CD4-positive, alpha-beta T cell treated with Interleukin-4 for 1 hour (primary cell): Measurements from ENCODE around the gene NDUFS7.

ENCODE experiments used
- DNase-seq, 2 donors: peaks; one replicate each; pipeline ENCODE4 v3.0.0-alpha.2; 2020 to 2022

NDUFS7 gene

GRCh38 chr19:1383312-1384084 lies at the start of gene NDUFS7:
Gene NDUFS7 (plus strand): TSS chr19:1383907. CDS start chr19:1383927, 20 bp downstream.
- peak; percentile 95 to 96 for DNase-seq

DNA sequence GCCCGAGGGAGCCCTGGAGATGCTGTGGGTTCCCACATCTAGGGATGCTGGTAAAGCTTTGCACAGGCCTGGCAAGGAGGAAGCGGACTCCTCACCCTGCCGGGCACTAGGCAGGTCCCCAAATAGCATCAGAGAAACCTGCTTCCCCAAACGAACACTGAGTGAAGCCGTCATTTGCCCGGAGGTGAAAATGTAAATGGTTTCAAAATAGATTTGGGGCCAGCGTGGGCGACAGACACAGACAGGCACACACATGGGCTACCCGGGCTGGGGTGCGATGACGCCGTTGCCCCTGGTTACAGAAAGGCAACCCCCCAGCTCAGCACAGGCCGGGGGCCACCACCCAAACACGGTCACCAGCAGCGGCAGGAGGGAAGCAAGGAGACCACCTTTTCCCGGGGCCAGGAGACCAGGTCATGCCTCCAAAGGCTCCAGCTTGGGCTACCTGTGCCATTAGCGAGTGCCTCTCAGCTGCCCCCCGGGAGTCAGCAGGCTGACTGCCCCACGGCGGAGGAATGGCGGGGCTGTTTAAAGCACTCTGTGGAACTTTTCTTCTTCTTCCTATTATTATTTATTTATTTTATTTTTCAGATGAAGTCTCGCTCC lies 47.5 kb upstream of the NDUFS7 start:
- no peak for DNase-seq

- no peak for DNase-seq
Observed at GRCh38 chr19:1340681-1341469, 42.8 kb upstream of the NDUFS7 start.

- DNase-seq = no peak
Observed at GRCh38 chr19:1343041-1343440, 40.7 kb upstream of the NDUFS7 start.

DNA sequence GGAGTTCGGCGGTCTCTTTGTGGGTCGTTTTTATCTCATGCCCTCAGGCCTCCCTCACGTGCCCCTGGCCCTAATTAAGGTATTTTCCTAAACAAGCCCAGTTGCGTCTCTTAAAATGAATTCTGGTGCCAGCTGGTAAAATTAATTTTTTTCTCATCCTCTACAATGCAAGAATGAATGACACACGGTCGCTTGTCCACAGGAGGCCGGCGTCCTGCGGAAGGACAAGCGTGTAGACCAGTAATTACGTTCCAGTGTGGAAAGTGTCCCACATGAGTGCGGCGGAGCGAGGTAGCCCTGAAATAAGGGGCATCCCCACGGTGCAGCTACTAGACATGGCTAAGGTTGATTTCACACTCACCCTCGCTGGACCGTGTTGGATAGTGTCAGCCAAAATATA lies 34.5 kb upstream of the NDUFS7 start:
- DNase-seq = no peak

GRCh38 chr19:1350867-1351266 lies 32.8 kb upstream of the NDUFS7 start:
- DNase-seq = no peak

GRCh38 chr19:1351381-1351851 lies 32.3 kb upstream of the NDUFS7 start:
- DNase-seq = no peak

- no peak for DNase-seq
Observed at GRCh38 chr19:1353144-1353543, 30.6 kb upstream of the NDUFS7 start.

DNA sequence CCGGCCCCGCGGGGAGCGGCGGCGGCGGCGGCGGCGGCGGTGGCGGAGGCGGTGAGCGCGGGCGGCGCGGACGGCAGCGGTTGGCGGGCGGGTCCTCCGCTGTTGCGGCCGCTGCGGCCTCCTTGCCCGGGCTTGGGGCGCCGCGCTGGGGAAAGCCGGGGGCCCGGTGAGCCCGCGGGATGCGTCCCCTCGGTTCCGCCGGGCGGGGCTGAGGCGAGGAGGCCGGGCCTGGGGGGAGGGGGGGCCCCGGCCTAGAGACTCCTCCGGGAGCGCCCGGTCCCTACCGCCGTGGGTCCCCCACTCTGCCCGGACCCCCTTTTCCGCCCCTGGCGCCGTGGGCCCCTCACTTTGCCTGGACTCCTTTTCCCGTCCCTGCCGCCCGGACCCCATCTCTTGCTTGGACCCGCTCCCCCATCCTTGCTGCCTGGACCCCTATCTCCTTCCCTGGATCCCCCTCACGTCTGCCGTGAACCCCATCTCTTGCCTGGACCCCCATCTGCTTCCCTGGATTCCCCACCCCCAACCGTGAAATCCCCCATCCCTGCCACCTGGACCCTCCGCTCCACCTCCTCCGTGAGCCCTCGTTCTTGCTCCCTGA lies 28.6 kb upstream of the NDUFS7 start:
- DNase-seq = no peak

DNA sequence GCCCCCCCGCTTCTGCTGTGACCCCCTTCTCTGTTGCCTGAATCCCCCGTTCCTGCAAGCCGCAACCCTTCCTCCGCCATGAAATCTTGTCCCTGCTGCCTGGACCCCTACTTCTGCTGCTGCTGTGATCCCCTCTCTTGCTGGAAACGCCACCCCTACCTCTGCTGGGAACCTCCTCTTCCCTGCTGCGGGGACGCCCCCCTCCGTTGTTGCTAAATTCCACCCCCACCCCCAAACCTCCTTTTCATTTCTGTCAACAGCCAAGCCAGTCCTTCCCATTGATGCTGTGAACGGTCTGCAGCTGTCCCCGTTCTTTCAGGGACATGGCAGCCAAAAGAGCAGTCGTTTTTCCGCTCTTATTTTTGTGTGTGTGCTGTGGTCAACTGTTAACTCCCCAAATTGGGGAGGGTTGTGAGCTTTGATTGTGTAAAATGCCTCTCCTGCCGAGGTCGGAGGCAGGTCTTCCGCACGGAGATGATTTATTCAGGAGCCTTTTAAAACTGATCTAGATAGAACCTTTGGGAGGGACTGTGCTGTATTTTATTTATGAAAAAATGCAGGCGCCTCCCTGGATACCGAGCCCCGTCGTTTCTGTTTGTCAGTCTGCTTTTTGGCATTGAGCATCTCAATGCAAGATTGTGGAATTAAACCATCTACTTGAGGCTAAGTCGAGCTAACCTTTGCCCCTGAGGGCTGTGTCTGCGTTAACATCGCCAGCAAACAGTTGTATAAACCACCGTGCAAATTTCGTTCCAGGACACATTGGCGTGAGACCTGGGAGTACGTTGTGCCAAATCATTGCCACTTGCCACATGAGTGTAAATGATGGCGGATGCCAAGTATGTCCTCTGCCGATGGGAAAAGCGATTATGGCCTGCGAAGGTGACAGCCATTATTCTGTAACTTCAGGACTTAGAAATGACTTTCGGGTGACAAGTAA lies 27.9 kb upstream of the NDUFS7 start:
- no peak for DNase-seq

DNA sequence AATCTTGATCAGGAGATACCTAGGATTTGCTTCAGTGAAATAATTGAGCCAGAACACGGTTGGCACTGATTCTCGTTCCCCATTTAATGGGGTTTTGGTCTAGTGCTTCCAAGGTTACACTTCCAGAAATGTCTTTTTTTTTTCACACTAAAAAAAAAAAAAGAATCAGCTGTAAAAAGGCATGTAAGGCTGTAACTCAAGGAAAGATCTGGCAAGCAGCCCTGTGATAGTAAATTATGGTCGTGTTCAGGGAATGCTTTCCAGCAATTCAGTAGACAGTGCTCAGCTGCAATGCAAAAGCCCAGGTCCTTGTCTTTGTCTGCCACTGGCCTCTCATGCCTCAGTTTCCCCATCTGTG lies 27.2 kb upstream of the NDUFS7 start:
- DNase-seq = no peak

- DNase-seq = no peak
Observed at GRCh38 chr19:1357531-1358109, 26.1 kb upstream of the NDUFS7 start.

GRCh38 chr19:1360126-1360817 lies 23.4 kb upstream of the NDUFS7 start:
- no peak for DNase-seq

DNA sequence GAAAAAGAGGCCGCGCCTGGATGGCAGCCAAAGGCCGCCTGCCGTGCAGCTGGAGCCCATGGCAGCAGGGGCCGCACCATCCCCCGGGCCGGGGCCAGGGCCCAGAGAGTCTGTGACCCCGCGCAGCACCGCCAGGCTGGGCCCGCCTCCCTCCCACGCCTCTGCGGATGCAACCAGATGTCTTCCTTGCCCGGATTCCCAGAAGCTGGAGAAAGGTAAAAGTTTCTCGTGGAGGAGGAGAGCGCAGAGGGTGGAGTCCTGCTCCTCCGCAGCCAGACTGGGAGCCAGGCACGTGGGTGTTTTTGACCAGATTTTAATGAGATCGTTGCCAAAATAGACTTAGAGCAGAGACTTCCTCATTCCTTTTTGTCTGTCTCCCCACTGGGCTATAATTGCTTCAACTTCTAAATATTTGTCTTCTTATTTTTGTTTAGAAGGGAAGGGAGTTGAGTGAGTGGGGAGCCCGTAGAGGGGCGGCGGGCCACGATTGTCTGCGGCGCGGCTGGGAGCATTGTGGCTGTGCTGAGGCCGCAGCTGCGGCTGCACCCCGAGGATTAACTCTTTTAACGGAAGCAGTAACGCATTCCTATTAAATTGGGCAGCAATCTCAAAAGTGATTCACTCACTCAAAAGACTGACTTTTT lies 22.8 kb upstream of the NDUFS7 start:
- DNase-seq = no peak

DNA sequence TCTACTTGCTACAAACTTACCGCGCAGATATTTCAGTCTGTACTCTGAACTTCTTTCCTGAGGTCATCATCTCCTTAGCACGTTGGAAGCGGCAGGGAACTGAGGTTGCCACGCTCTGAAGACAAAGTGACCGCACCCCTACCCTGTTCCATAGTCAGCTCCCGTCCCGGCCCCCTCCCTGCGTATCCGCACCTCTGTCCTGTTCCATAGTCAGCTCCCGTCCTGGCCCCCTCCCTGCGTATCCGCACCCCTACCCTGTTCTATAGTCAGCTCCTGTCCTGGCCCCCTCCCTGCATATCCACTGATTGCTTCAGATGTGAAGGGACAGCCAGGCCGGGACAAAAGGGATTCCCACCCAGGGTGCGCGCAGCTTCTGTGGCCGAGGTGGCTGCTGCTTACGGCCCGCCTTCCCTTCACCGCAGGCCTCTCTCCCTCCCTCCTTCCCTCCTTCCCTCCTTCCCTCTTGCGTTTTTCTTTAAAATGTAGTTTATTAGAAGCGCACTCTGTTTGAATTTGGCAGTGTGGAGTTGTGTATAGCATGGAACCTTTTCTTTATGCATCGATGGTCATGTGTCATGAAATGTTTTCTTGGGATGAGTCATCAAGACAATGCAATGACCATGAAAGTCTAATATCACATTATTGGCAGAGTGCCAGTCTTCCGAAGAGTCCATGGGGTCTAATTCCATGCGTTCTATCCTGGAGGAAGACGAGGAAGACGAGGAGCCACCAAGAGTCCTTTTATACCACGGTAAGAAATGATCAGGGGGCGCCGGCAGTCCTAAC lies 21.9 kb upstream of the NDUFS7 start:
- no peak for DNase-seq

GRCh38 chr19:1362387-1363257 lies 21.1 kb upstream of the NDUFS7 start:
- no peak for DNase-seq

DNA sequence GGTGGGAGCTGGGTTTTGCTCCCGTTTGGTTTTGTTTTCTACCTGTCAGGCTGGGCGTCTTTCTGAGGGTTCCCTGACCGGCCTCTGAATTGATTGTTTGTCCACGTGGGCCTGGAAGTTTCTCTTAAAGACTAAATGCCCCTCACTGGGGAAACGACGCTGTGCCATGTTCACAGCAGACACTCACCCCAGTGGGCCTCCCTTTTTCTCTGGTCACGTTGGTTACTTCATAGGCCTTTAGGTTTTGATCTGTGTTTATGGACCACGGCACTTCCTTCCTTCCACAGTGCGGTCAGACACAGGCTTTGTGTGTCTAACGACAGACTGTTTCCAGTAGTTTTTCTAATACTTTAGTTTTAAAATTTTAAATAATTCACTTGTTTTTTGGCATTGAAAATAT lies 20.1 kb upstream of the NDUFS7 start:
- peak; percentile 39 to 54 for DNase-seq

- DNase-seq = no peak
Observed at GRCh38 chr19:1364070-1364704, 19.5 kb upstream of the NDUFS7 start.
